Hepatocyte (in vitro differentiated cells): Measurements from ENCODE around the gene MARCO.

Experiments
- CTCF ChIP-seq: fragments of 200-600 bp; sonication (generic); IDR thresholded peaks from 2 replicates; pipeline ENCODE4 v1.5.1; 2016; ENCODE audit warnings: antibody characterized with exemption, mild to moderate bottlenecking; ENCODE audit not compliant: poor library complexity
- EZH2 ChIP-seq: fragments of 200-600 bp; sonication (generic); IDR thresholded peaks from 2 replicates; pipeline ENCODE4 v1.6.1; 2016; ENCODE audit warnings: antibody characterized with exemption, mild to moderate bottlenecking, borderline replicate concordance

GRCh38 chr2:118971245-118972122, 29.5 kb downstream of the MARCO start:
- TF ChIP-seq CTCF (no peak), EZH2 (no peak)
